Esophagus squamous epithelium (tissue), 5 donors: ENCODE data around the gene PYM1. TPM values are rescaled to one million over a fixed set of nuclear protein-coding genes. Genes with fewer than 3 reads are reported as not detected.
"Not testable (repeated sequence)": the region's sequence is repeated elsewhere in the genome, so short reads cannot be mapped to it uniquely, and the experiment has no call there.

Source experiments
- DNase-seq: peaks from one replicate; lab custom pipeline; 2025; lab: John Stamatoyannopoulos, UW
- H3K27ac ChIP-seq, 4 donors: fragments of 200-600 bp; sonication (generic); one replicate each; pipeline ENCODE4 v1.5.1; 2016 to 2019; ENCODE audit warnings: mild to moderate bottlenecking in 1 of 4
- H3K27me3 ChIP-seq, 4 donors: fragments of 200-600 bp; sonication (generic); 1 replicate in 3 of 4; 2 replicates in 1 of 4; pipeline versions ENCODE4 v1.5.1 to v1.6.0; 2017 to 2021; ENCODE audit warnings: antibody characterized with exemption in 1 of 4
- H3K36me3 ChIP-seq, 3 donors: fragments of 200-600 bp; sonication (generic); one replicate each; pipeline ENCODE4 v1.5.1; 2016 to 2019
- H3K4me1 ChIP-seq, 3 donors: fragments of 200-600 bp; sonication (generic); one replicate each; pipeline ENCODE4 v1.5.1; 2017 to 2019
- H3K4me3 ChIP-seq, 4 donors: fragments of 200-600 bp; sonication (generic); 1 replicate in 3 of 4; 2 replicates in 1 of 4; pipeline ENCODE4 v1.5.1; 2016 to 2019; ENCODE audit warnings: mild to moderate bottlenecking in 2 of 4, moderate library complexity in 1 of 4
- H3K9me3 ChIP-seq, 3 donors: fragments of 200-600 bp; sonication (generic); one replicate each; pipeline ENCODE4 v1.5.1; 2016 to 2019
- CTCF ChIP-seq, 6 experiments: fragments of 450-650 bp in 4 of 6; fragments of 200-600 bp in 2 of 6; sonication (generic) in 2 of 6; IDR thresholded peaks; one replicate each; pipeline ENCODE4 v1.5.1; 2016 to 2019; ENCODE audit warnings: antibody characterized with exemption in 6 of 6, mild to moderate bottlenecking in 4 of 6, moderate library complexity in 4 of 6
- POLR2A ChIP-seq, 4 donors: fragments of 450-650 bp; IDR thresholded peaks; one replicate each; pipeline ENCODE4 v1.6.1; 2017; ENCODE audit warnings: antibody characterized with exemption in 4 of 4, mild to moderate bottlenecking in 4 of 4, moderate library complexity in 3 of 4
- WGBS, 2 donors: methylation state at CpG; one replicate each; pipeline ENCODE4 v1.1.5; 2018; 5-methylcytosine and 5-hydroxymethylcytosine counted together
- intact Hi-C: fragments of 100-400 bp; cut with DNase I; formaldehyde crosslinking; loops from one replicate; pipeline ENCODE4 v1.15.0; 2022
- total RNA-seq, 4 donors: library from RNA; depleted of rRNA; stranded (reverse); fragments of >200 nt; gene quantifications; one replicate each; pipeline ENCODE4 v1.1.0, GENCODE V29; 2016
- donor health status: DM: yes; HTN: yes; CAD: no.

The PYM1 gene
- total RNA-seq, 4 donors from 2014 or later, result 60.7 to 107 (median 85.0) TPM

DNA sequence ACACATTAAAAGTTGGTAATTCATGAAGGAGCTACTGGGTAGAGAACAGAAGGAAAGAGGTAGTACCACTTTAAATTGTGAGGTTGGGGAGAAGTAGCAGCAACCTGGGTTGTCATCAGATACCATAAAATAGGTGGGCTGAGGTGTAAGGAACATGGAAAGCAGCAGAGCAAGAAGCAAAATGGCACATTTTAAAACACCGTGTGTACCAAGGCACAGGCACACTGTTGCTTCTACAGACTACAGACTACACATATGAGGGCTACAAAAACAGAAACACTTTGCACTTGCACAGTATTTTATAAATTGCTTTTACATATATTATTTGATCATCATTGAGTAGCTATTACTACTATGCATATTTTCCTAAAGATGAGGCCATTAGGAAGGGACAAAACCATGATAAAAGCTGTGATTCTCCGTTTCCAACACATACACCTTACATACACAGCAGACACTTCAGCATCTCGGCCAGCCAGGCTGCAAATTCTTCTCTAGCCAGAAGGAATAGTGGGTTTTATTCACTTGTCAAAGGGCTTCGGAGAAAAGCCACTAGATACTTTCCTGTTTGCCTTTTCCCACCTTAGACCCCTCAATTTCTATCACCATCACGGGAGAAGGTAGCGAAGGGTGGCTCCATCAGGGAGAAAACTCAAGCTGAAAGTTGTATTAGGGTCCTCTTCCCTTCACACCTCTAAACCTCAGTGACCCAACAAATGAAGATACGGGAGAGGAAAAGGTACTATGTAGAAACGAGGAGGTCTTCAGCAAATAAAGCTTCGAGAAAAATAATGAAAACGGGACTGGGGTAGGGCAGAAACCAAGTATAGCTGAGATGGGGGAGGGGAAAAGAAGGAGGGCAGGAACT, 1.6 kb downstream of the PYM1 start:
- Histone ChIP-seq H3K27me3 (no peaks in the 10 kb centered on the region), H3K9me3 (no peaks in the 10 kb centered on the region), H3K4me3 (peak overlapping the region; percentile 59 to 95 (median 78)), H3K27ac (peak overlapping the region; percentile 92 to 100 (median 97)), H3K4me1 (peaks cover 22 to 79% (median 40%) of the 10 kb centered on the region in 3 donors), H3K36me3 (peaks cover 0 to 39% (median 0%) of the 10 kb centered on the region in 3 donors)
- TF ChIP-seq CTCF (IDR thresholded peaks at IDR 0.05), result no peak
- no peak for DNase-seq
- 7% methylated on average over 10 of the region's 10 CpGs for WGBS, 2 donors
- intact Hi-C loops, result loop anchor here (5.0 kb wide), 1 partner anchor 99 kb away; the partner anchor contains the start of gene DNAJC14

DNA sequence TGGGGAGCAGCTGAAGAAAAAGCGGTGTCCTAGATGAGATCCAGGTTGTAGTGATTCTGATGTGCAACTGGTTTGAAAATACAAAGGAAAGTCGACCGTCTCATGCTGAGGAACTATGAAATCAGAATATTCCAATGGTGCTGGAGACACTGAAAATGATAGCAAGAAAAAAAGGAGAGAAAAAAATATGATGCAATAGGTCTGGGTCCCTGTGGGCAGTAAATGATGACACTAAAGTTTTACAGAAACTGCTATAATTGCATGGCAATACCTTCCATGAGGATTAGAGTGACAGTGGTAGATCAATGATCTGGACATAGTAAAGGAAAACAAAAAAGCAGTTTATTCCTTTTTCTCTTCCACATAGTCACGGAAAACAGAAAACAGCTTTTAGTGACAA, 2.3 kb downstream of the PYM1 start:
- H3K4me1 ChIP-seq, result peaks cover 15 to 79% (median 33%) of the 10 kb centered on the region in 3 donors
- H3K27ac ChIP-seq, result peak overlapping the region in 1 of 4 donors; percentile 100
- no peaks in the 10 kb centered on the region for H3K9me3 ChIP-seq
- no peaks in the 10 kb centered on the region for H3K27me3 ChIP-seq
- WGBS, 2 donors, result 77 to 79% methylated on average over 4 of the region's 4 CpGs
- no peak for DNase-seq
- intact Hi-C loops, result loop anchor here (5.0 kb wide), 1 partner anchor 98 kb away; the partner anchor contains the start of gene DNAJC14
- peak overlapping the region in 1 of 4 donors; percentile 76 for H3K4me3 ChIP-seq
- H3K36me3 ChIP-seq, result peaks cover 0 to 45% (median 0%) of the 10 kb centered on the region in 3 donors
- TF ChIP-seq CTCF (IDR thresholded peaks at IDR 0.05), result no peak
- TF ChIP-seq POLR2A (IDR thresholded peaks at IDR 0.05), result no peak

- WGBS, 2 donors, result 87 to 90% methylated on average over 9 of the region's 9 CpGs
- intact Hi-C loops, H3K4me3 ChIP-seq, DNase-seq, H3K27ac ChIP-seq, H3K27me3 ChIP-seq, H3K9me3 ChIP-seq: not testable (repeated sequence)
- H3K36me3 ChIP-seq, result peaks cover 0 to 62% (median 0%) of the 10 kb centered on the region in 3 donors
- peaks cover 7 to 64% (median 18%) of the 10 kb centered on the region in 3 donors for H3K4me1 ChIP-seq
These were observed 4.0 kb downstream of the PYM1 start for GRCh38 chr12:55923648-55924047.

GRCh38 chr12:55922126-55922525, 5.6 kb downstream of the PYM1 start:
- DNase-seq, result no peak
- no peak for TF ChIP-seq CTCF (IDR thresholded peaks at IDR 0.05)
- TF ChIP-seq POLR2A (IDR thresholded peaks at IDR 0.05), result no peak
- Histone ChIP-seq H3K36me3 (peaks cover 0 to 76% (median 0%) of the 10 kb centered on the region in 3 donors), H3K4me1 (peaks cover 0 to 55% (median 12%) of the 10 kb centered on the region in 3 donors), H3K4me3 (no peak overlapping the region), H3K27ac (no peak overlapping the region), H3K9me3 (no peaks in the 10 kb centered on the region), H3K27me3 (no peaks in the 10 kb centered on the region)
- intact Hi-C loops, result no loop called here
- 68 to 93% methylated on average over 2 to 3 of the region's 3 CpGs for WGBS, 2 donors

DNA sequence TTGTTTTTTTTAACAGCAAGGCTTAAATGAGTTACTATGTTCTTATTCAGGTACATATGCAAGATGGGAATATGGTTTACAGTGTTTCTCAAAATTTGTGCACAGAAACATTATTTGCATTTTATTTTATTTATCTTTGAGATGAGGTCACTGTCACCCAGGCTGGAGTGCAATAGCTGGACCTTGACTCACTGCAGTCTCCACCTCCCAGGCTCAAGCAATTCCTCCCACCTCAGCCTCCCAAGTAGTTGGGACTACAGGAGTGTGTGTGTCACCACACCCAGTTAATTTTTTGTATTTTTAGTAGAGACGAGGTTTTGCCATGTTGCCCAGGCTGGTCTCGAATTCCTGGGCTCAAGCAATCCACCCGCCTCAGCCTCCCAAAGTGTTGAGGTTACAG, 8.7 kb downstream of the PYM1 start:
- H3K4me1 ChIP-seq, result peaks cover 0 to 57% (median 9%) of the 10 kb centered on the region in 3 donors
- DNase-seq, H3K9me3 ChIP-seq, H3K27me3 ChIP-seq, intact Hi-C loops, H3K4me3 ChIP-seq, H3K27ac ChIP-seq: not testable (repeated sequence)
- 78 to 82% methylated on average over 3 of the region's 3 CpGs for WGBS, 2 donors
- peaks cover 0 to 88% (median 4%) of the 10 kb centered on the region in 3 donors for H3K36me3 ChIP-seq

DNA sequence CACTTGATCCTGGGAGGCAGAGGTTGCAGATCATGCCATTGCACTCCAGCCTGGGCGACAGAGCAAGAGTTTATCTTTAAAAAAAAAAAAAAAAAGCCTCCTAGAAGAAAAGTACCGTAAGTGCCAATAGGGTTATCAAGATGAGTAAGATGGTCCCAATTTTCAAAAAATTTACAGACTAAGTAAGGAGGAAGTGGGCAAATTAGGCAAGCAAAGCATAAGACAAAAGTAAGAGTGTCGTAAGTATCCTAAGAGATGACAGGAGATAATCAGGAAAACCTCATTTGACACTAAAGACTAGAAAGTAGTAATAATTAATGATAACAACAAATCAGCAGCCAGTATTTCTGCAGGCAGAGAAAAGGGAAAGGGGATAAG, 12.2 kb downstream of the PYM1 start:
- H3K4me3 ChIP-seq, result no peak overlapping the region
- DNase-seq, result no peak
- intact Hi-C loops, result no loop called here
- no peaks in the 10 kb centered on the region for H3K9me3 ChIP-seq
- TF ChIP-seq CTCF (IDR thresholded peaks at IDR 0.05), result no peak
- TF ChIP-seq POLR2A (IDR thresholded peaks at IDR 0.05), result no peak
- WGBS, 2 donors, result 48 to 73% methylated on average over 3 of the region's 3 CpGs
- peaks cover 0 to 33% (median 9%) of the 10 kb centered on the region in 3 donors for H3K4me1 ChIP-seq
- no peaks in the 10 kb centered on the region for H3K27me3 ChIP-seq
- H3K36me3 ChIP-seq, result peaks cover 0 to 86% (median 4%) of the 10 kb centered on the region in 3 donors
- peak overlapping the region in 1 of 4 donors; percentile 34 for H3K27ac ChIP-seq
